ENCODE data around the gene APBB2. TPM values are rescaled to one million over a fixed set of nuclear protein-coding genes. Genes with fewer than 3 reads are reported as not detected.

The APBB2 gene
- total RNA-seq, 1 donor from 2014 or later = 23.5 TPM

GRCh38 chr4:41196633-41197332 lies 17.6 kb downstream of the APBB2 start:
- Histone ChIP-seq H3K9me3 (replicated peaks) (no peaks in the 10 kb centered on the region), H3K36me3 (no peaks in the 10 kb centered on the region), H3K4me3 (no peak overlapping the region), H3K4me1 (peaks cover 65% of the 10 kb centered on the region), H3K27ac (replicated peaks) (no peak overlapping the region), H3K27me3 (ENCODE audit: low read depth) (no peaks in the 10 kb centered on the region)
- intact Hi-C loops (cut with micrococcal nuclease) = no loop called here
- no peak for DNase-seq
- TF ChIP-seq, protein P1, sequence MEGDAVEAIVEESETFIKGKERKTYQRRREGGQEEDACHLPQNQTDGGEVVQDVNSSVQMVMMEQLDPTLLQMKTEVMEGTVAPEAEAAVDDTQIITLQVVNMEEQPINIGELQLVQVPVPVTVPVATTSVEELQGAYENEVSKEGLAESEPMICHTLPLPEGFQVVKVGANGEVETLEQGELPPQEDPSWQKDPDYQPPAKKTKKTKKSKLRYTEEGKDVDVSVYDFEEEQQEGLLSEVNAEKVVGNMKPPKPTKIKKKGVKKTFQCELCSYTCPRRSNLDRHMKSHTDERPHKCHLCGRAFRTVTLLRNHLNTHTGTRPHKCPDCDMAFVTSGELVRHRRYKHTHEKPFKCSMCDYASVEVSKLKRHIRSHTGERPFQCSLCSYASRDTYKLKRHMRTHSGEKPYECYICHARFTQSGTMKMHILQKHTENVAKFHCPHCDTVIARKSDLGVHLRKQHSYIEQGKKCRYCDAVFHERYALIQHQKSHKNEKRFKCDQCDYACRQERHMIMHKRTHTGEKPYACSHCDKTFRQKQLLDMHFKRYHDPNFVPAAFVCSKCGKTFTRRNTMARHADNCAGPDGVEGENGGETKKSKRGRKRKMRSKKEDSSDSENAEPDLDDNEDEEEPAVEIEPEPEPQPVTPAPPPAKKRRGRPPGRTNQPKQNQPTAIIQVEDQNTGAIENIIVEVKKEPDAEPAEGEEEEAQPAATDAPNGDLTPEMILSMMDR (IDR thresholded peaks at IDR 0.05; ENCODE audit: borderline replicate concordance) = no peak

DNA sequence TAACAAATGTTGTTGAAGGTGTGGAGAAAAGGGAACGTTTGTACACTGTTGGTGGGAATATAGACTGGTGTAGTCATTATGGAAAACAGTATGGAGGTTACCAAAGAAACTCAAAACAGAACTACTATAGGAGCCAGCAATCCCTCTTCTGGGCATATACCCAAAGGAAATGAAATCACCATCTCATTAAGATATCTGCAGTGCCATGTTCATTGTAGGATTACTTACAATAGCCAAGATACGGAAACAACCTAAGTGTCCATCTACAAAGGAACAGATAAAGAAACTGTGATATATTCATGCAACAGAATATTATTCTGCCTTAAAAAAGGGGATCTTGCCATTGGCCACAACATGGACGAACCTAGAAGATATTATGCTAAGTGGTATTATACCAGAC lies 22.2 kb downstream of the APBB2 start:
- Histone ChIP-seq H3K27ac (replicated peaks) (no peak overlapping the region), H3K4me3 (no peak overlapping the region), H3K27me3 (ENCODE audit: low read depth) (no peaks in the 10 kb centered on the region), H3K36me3 (no peaks in the 10 kb centered on the region), H3K9me3 (replicated peaks) (no peaks in the 10 kb centered on the region), H3K4me1 (peaks cover 55% of the 10 kb centered on the region)
- no peak for DNase-seq
- TF ChIP-seq, protein P1 (IDR thresholded peaks at IDR 0.05; ENCODE audit: borderline replicate concordance) = no peak
- intact Hi-C loops (cut with micrococcal nuclease) = no loop called here

DNA sequence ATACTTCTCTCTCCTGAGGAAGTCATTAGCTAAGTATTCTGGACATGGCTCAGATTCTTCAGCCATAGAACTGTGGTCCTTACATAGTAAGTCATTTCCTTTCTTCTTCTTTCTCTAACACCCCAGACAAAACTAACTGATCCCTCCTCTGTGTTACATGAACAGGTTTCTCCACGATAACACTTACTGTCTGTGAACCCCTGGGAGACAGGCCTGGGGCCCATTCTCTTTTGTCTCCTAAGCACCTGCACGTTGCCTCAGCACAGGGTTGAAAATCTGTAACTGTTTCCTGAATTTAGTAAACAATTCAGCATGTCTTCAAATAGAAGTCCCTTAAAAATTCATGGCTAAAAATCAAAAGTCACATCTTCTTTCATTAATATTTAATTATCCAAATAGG lies 24.7 kb downstream of the APBB2 start:
- H3K36me3 ChIP-seq = no peaks in the 10 kb centered on the region
- peaks cover 72% of the 10 kb centered on the region for H3K4me1 ChIP-seq
- intact Hi-C loops (cut with micrococcal nuclease) = no loop called here

GRCh38 chr4:41189076-41189475 lies 25.3 kb downstream of the APBB2 start:
- Histone ChIP-seq H3K9me3 (replicated peaks) (no peaks in the 10 kb centered on the region), H3K4me1 (peaks cover 72% of the 10 kb centered on the region), H3K36me3 (no peaks in the 10 kb centered on the region), H3K4me3 (no peak overlapping the region), H3K27ac (replicated peaks) (no peak overlapping the region), H3K27me3 (ENCODE audit: low read depth) (no peaks in the 10 kb centered on the region)
- TF ChIP-seq, protein P1 (IDR thresholded peaks at IDR 0.05; ENCODE audit: borderline replicate concordance) = no peak
- intact Hi-C loops (cut with micrococcal nuclease) = no loop called here
- DNase-seq = no peak

More for the DNA sequence above, 24.7 kb downstream of the APBB2 start:
- no peak for DNase-seq
- TF ChIP-seq, protein P1 (IDR thresholded peaks at IDR 0.05; ENCODE audit: borderline replicate concordance) = no peak
- no peaks in the 10 kb centered on the region for H3K9me3 ChIP-seq (replicated peaks)
- H3K4me3 ChIP-seq = no peak overlapping the region
- no peak overlapping the region for H3K27ac ChIP-seq (replicated peaks)
- H3K27me3 ChIP-seq (ENCODE audit: low read depth) = no peaks in the 10 kb centered on the region

DNA sequence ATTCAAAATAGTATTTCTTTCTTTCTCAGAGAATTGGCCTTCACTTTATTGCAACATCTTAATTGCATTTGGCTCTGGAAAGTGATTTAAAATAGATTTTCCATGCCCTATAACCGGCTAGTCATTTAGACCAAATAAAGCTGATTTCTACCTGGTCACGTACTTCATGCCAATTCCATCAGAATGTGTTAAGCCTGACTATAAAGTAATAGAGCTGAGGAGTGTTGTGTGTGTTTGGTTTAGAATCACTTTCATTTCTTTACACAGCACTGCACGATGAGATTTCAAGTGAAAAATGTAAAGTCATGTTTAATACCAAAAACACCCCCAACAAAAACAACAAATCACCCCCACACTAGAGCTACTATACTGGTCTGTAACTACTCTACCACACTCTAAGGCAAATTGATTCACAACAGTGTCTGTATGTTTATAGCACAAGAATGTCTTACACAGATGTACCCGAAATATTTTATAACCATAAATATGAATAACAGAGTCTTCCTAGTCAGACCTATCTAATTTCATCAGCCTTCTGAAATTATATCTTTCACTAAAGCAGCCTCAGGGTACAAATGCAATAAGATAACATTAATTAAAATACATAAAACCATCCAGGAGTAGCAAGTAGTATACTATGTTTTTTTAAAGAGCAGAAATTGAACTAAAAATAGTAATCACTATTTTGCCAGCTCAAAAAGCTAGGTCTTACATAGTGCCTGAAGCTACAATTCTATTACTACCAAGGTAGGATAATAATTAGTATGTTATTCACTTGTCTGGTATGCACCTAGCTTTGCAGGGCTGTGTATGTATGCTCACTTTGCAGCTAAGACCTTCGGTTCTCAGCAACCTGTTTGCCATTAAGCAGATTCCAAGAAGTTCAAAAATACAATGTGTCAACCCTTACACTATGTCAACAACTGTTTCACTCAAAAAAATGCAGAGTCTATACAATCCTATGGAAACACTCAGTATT lies 28.4 kb downstream of the APBB2 start:
- intact Hi-C loops (cut with micrococcal nuclease) = no loop called here
- H3K27me3 ChIP-seq (ENCODE audit: low read depth) = no peaks in the 10 kb centered on the region
- no peaks in the 10 kb centered on the region for H3K36me3 ChIP-seq
- H3K9me3 ChIP-seq (replicated peaks) = no peaks in the 10 kb centered on the region
- no peak overlapping the region for H3K4me3 ChIP-seq
- TF ChIP-seq, protein P1 (IDR thresholded peaks at IDR 0.05; ENCODE audit: borderline replicate concordance) = no peak
- peaks cover 58% of the 10 kb centered on the region for H3K4me1 ChIP-seq
- H3K27ac ChIP-seq (replicated peaks) = no peak overlapping the region
- DNase-seq = no peak

Measured in left ventricle myocardium inferior (tissue), 1 donor.